Fibroblast of lung (primary cell): Measurements from ENCODE around the gene RADIL. TPM values are rescaled to one million over a fixed set of nuclear protein-coding genes. Genes with fewer than 3 reads are reported as not detected.

ENCODE experiments used
- DNase-seq, 2 donors: peaks; one replicate each; pipeline versions ENCODE4 v3.0.0 to v3.0.0-alpha.2; 2010; ENCODE audit warnings: low read depth in 2 of 2
- H2AFZ ChIP-seq: 2 replicates; pipeline ENCODE4 v1.5.1; 2012; ENCODE audit warnings: low read length, control low read depth, inconsistent platforms
- H3K27ac ChIP-seq: 2 replicates; pipeline ENCODE4 v1.5.1; 2011; ENCODE audit warnings: low read length, control low read depth; ENCODE audit not compliant: insufficient read depth
- H3K27me3 ChIP-seq: 2 replicates; pipeline ENCODE4 v1.5.1; 2011; ENCODE audit warnings: mild to moderate bottlenecking, low read length; ENCODE audit not compliant: control insufficient read depth, insufficient read depth
- H3K36me3 ChIP-seq: 2 replicates; pipeline ENCODE4 v1.5.1; 2011; ENCODE audit warnings: low read length; ENCODE audit not compliant: control insufficient read depth, insufficient read depth
- H3K4me1 ChIP-seq: 2 replicates; pipeline ENCODE4 v1.5.1; 2011; ENCODE audit warnings: low read length; ENCODE audit not compliant: control insufficient read depth, insufficient read depth; ENCODE audit errors: extremely low read depth
- H3K4me2 ChIP-seq: 2 replicates; pipeline ENCODE4 v1.5.1; 2011; ENCODE audit warnings: low read length, control low read depth; ENCODE audit not compliant: insufficient read depth; ENCODE audit errors: extremely low read depth
- H3K4me3 ChIP-seq, 4 experiments: fragments of 200-600 bp in 1 of 4; sonication (generic) in 1 of 4; replicated peaks in 1 of 4; 2 replicates each; pipeline ENCODE4 v1.5.1; 2011 to 2016; ENCODE audit warnings: low read length in 4 of 4, low read depth in 3 of 4, mild to moderate bottlenecking in 3 of 4, control low read depth in 2 of 4, inconsistent platforms in 1 of 4, mixed read lengths in 1 of 4; ENCODE audit not compliant: insufficient read depth in 1 of 4; ENCODE audit errors: control extremely low read depth in 1 of 4
- H3K79me2 ChIP-seq: 2 replicates; pipeline ENCODE4 v1.5.1; 2012; ENCODE audit warnings: mild to moderate bottlenecking, low read length, inconsistent platforms; ENCODE audit not compliant: control insufficient read depth, insufficient read depth
- H3K9ac ChIP-seq: 2 replicates; pipeline ENCODE4 v1.5.1; 2011; ENCODE audit warnings: mild to moderate bottlenecking, low read length, control low read depth; ENCODE audit not compliant: insufficient read depth
- H3K9me3 ChIP-seq: 2 replicates; pipeline ENCODE4 v1.5.1; 2012; ENCODE audit warnings: low read depth, low read length; ENCODE audit not compliant: control insufficient read depth, insufficient read depth
- H4K20me1 ChIP-seq: 2 replicates; pipeline ENCODE4 v1.5.1; 2011; ENCODE audit warnings: low read length; ENCODE audit not compliant: control insufficient read depth, insufficient read depth; ENCODE audit errors: extremely low read depth
- CTCF ChIP-seq, 2 donors: IDR thresholded peaks in 1 of 2; conservative IDR thresholded peaks in 1 of 2; 1 replicate in 1 of 2; 2 replicates in 1 of 2; pipeline ENCODE4 v1.5.1; 2011 to 2012; ENCODE audit warnings: low read length in 2 of 2, control low read depth in 1 of 2, inconsistent platforms in 1 of 2, low read depth in 1 of 2, mild to moderate bottlenecking in 1 of 2
- EZH2 ChIP-seq: IDR thresholded peaks from 2 replicates; pipeline ENCODE4 v1.5.1; 2012; ENCODE audit warnings: low read length, control low read depth, mild to moderate bottlenecking; ENCODE audit errors: missing control alignments
- polyA plus RNA-seq, 2 donors: library from polyadenylated mRNA; depleted of rRNA in 1 of 2; stranded (reverse) in 1 of 2; unstranded in 1 of 2; fragments of >200 nt; gene quantifications; 2 replicates each; pipeline ENCODE4 v1.2.1, GENCODE V29; 2011 to 2012; ENCODE audit warnings: missing spikeins in 1 of 2
- total RNA-seq: library from RNA; depleted of rRNA; stranded (reverse); fragments of >200 nt; gene quantifications from 2 replicates; pipeline ENCODE4 v1.2.1, GENCODE V29; 2014

RADIL gene
- total and polyA plus RNA-seq, 2 donors (not counting 1 experiment from before 2014, with no cell fraction given) = 0.33 to 0.85 TPM

- H3K27ac ChIP-seq = no peak overlapping the region
- no peaks in the 10 kb centered on the region for H4K20me1 ChIP-seq
- no peak overlapping the region for H3K9ac ChIP-seq
- no peak for TF ChIP-seq CTCF (conservative IDR thresholded peaks at IDR 0.05 in 1 of 2, IDR thresholded peaks at IDR 0.05 in 1 of 2; ENCODE audit: low read depth in 1 of 2, low read length in 2 of 2)
- TF ChIP-seq EZH2 = no peak
- no peaks in the 10 kb centered on the region for H3K27me3 ChIP-seq
- H3K4me2 ChIP-seq = no peak overlapping the region
- H3K4me1 ChIP-seq = no peaks in the 10 kb centered on the region
- DNase-seq = no peak
- H3K4me3 ChIP-seq = no peak overlapping the region
- peaks cover 43% of the 10 kb centered on the region for H3K36me3 ChIP-seq
- no peak overlapping the region for H2AFZ ChIP-seq
- H3K9me3 ChIP-seq = no peaks in the 10 kb centered on the region
- H3K79me2 ChIP-seq = no peaks in the 10 kb centered on the region
Observed at GRCh38 chr7:4760952-4761351, 122.6 kb downstream of the RADIL start.

GRCh38 chr7:4759211-4759610 lies 124.3 kb downstream of the RADIL start:
- no peaks in the 10 kb centered on the region for H3K27me3 ChIP-seq
- H3K79me2 ChIP-seq = no peaks in the 10 kb centered on the region
- no peaks in the 10 kb centered on the region for H4K20me1 ChIP-seq
- no peaks in the 10 kb centered on the region for H3K4me1 ChIP-seq
- no peak overlapping the region for H3K4me2 ChIP-seq
- no peak for DNase-seq
- no peak overlapping the region for H3K4me3 ChIP-seq
- no peaks in the 10 kb centered on the region for H3K9me3 ChIP-seq
- no peak overlapping the region for H3K9ac ChIP-seq
- H3K36me3 ChIP-seq = peaks cover 43% of the 10 kb centered on the region
- no peak for TF ChIP-seq EZH2
- no peak overlapping the region for H2AFZ ChIP-seq
- no peak overlapping the region for H3K27ac ChIP-seq

GRCh38 chr7:4758791-4759190 lies 124.7 kb downstream of the RADIL start:
- Histone ChIP-seq H3K9ac (no peak overlapping the region), H2AFZ (no peak overlapping the region), H3K27ac (no peak overlapping the region), H3K27me3 (no peaks in the 10 kb centered on the region), H3K4me2 (no peak overlapping the region), H3K36me3 (peaks cover 40% of the 10 kb centered on the region), H4K20me1 (no peaks in the 10 kb centered on the region), H3K4me1 (no peaks in the 10 kb centered on the region), H3K79me2 (peaks cover under 1% of the 10 kb centered on the region), H3K9me3 (no peaks in the 10 kb centered on the region), H3K4me3 (no peak overlapping the region)
- no peak for DNase-seq
- no peak for TF ChIP-seq EZH2
- no peak for TF ChIP-seq CTCF (conservative IDR thresholded peaks at IDR 0.05 in 1 of 2, IDR thresholded peaks at IDR 0.05 in 1 of 2; ENCODE audit: low read depth in 1 of 2, low read length in 2 of 2)
